Fibroblast of mammary gland (primary cell): Measurements from ENCODE around the gene DHRSX.
A peak's percentile ranks its signal among the peaks of the same experiment; 100 is the strongest.

Experiments used
- DNase-seq: peaks from one replicate; pipeline ENCODE4 v3.0.0-alpha.2; 2010; ENCODE audit warnings: low read depth
- H3K4me3 ChIP-seq: 2 replicates; pipeline ENCODE4 v1.5.1; 2011; ENCODE audit warnings: low read depth, mild to moderate bottlenecking, low read length, moderate library complexity; ENCODE audit not compliant: control insufficient read depth
- CTCF ChIP-seq: conservative IDR thresholded peaks from 2 replicates; pipeline ENCODE4 v1.5.1; 2011; ENCODE audit warnings: low read depth, low read length, inconsistent platforms; ENCODE audit not compliant: control insufficient read depth, insufficient read depth

DHRSX gene

GRCh38 chrX:2418000-2418399 is 82.8 kb downstream of the DHRSX start:
- TF ChIP-seq CTCF = no peak
- no peak for DNase-seq
- H3K4me3 ChIP-seq = no peak overlapping the region

- DNase-seq = peak; percentile 24
- TF ChIP-seq CTCF = no peak
- no peak overlapping the region for H3K4me3 ChIP-seq
These were observed 83.7 kb downstream of the DHRSX start for GRCh38 chrX:2416851-2417604.

DNA sequence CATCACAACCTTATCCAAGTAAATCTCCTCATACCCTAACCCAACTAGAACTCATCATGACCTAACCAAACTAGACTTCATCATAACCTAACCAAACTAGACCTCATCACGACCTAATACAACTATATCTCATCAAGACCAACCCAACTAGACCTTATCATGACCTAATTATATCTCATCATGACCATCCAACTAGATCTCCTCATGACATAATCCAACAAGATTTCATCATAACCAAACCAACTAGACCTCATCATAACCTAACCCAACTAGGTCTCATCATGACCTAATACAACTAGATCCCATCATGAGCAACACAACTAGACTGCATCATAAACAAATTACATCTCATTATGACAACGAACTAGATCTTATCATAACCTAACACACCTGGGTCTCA is 86.4 kb downstream of the DHRSX start:
- H3K4me3 ChIP-seq = no peak overlapping the region
- TF ChIP-seq CTCF = no peak
- no peak for DNase-seq

GRCh38 chrX:2413969-2414368 is 86.8 kb downstream of the DHRSX start:
- no peak for TF ChIP-seq CTCF
- DNase-seq = no peak
- no peak overlapping the region for H3K4me3 ChIP-seq

DNA sequence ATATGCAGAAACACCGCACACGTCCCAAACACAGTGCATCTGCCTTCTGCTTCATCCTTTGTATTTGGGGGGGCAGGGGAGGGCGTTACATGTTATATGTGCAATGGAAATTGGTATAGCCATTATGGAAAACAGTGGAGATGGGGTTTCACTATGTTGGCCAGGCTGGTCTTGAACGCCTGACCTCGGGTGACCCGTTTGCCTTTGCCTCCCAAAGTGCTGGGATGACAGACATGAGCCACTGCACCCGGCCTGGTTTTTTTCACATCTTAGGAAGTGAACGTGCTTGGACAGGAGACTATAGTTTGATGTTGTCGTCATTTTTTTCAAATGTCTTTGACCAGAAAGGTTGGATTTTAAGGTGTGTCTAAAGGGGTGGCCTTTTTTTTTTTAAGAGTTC is 88.6 kb downstream of the DHRSX start:
- H3K4me3 ChIP-seq = no peak overlapping the region
- TF ChIP-seq CTCF = no peak
- no peak for DNase-seq

GRCh38 chrX:2410279-2411020 is 90.3 kb downstream of the DHRSX start:
- DNase-seq = no peak
- H3K4me3 ChIP-seq = no peak overlapping the region
- TF ChIP-seq CTCF = no peak
